ENCODE measurements around the gene LYRM1.

Gene LYRM1

GRCh38 chr16:20902426-20902825 lies 1.9 kb downstream of the LYRM1 start:
- ChIA-PET POLR2A (interaction anchor here (0.8 kb wide), 1 partner anchor 9 kb away, joined by 6 read pairs; no protein-coding TSS in a partner anchor), CTCF (interaction anchor here (3.3 kb wide), 1 partner anchor 52 kb away, joined by 17 read pairs; no protein-coding TSS in a partner anchor)
- DNase-seq (ENCODE audit: low read depth, low spot score) = no peak
- TF ChIP-seq CTCF (IDR thresholded peaks at IDR 0.05; ENCODE audit: insufficient read depth, low read length, missing control alignments) = no peak
- no peak overlapping the region for H3K4me3 ChIP-seq (ENCODE audit: low read depth, low read length)

- ChIA-PET POLR2A (interaction anchor here (0.8 kb wide), 1 partner anchor 8 kb away, joined by 6 read pairs; no protein-coding TSS in a partner anchor), CTCF (interaction anchor here (3.3 kb wide), 1 partner anchor 53 kb away, joined by 17 read pairs; no protein-coding TSS in a partner anchor)
- no peak for TF ChIP-seq CTCF (IDR thresholded peaks at IDR 0.05; ENCODE audit: insufficient read depth, low read length, missing control alignments)
- no peak overlapping the region for H3K4me3 ChIP-seq (ENCODE audit: low read depth, low read length)
- no peak for DNase-seq (ENCODE audit: low read depth, low spot score)
Observed at GRCh38 chr16:20903116-20903898, 2.7 kb downstream of the LYRM1 start.

- H3K4me3 ChIP-seq (ENCODE audit: low read depth, low read length) = no peak overlapping the region
- POLR2A ChIA-PET = interaction anchor here (0.6 kb wide), 2 partner anchors 40 to 617 kb away, joined by 3 read pairs; no protein-coding TSS in a partner anchor
- DNase-seq (ENCODE audit: low read depth, low spot score) = no peak
- no peak for TF ChIP-seq CTCF (IDR thresholded peaks at IDR 0.05; ENCODE audit: insufficient read depth, low read length, missing control alignments)
- CTCF ChIA-PET = interaction anchor here (3.3 kb wide), 1 partner anchor 54 kb away, joined by 17 read pairs; no protein-coding TSS in a partner anchor
Observed at GRCh38 chr16:20903899-20904506, 3.4 kb downstream of the LYRM1 start.

GRCh38 chr16:20904507-20905081 lies 4.0 kb downstream of the LYRM1 start:
- H3K4me3 ChIP-seq (ENCODE audit: low read depth, low read length) = no peak overlapping the region
- DNase-seq (ENCODE audit: low read depth, low spot score) = no peak
- POLR2A ChIA-PET = interaction anchor here (0.6 kb wide), 2 partner anchors 40 to 616 kb away, joined by 3 read pairs; no protein-coding TSS in a partner anchor
- CTCF ChIA-PET = interaction anchor here (3.3 kb wide), 1 partner anchor 54 kb away, joined by 17 read pairs; no protein-coding TSS in a partner anchor
- no peak for TF ChIP-seq CTCF (IDR thresholded peaks at IDR 0.05; ENCODE audit: insufficient read depth, low read length, missing control alignments)

- H3K4me3 ChIP-seq (ENCODE audit: low read depth, low read length) = no peak overlapping the region
- CTCF ChIA-PET = no interaction called here
Observed at GRCh38 chr16:20905576-20905975, 5.0 kb downstream of the LYRM1 start.

More at GRCh38 chr16:20905576-20905975, 5.0 kb downstream of the LYRM1 start:
- no peak for DNase-seq (ENCODE audit: low read depth, low spot score)
- POLR2A ChIA-PET = no interaction called here
- TF ChIP-seq CTCF (IDR thresholded peaks at IDR 0.05; ENCODE audit: insufficient read depth, low read length, missing control alignments) = no peak
